Adrenal gland (tissue), 12 donors: Measurements from ENCODE around the gene ZNF681. TPM values are rescaled to one million over a fixed set of nuclear protein-coding genes. Genes with fewer than 3 reads are reported as not detected.
"Not testable (repeated sequence)": the region's sequence is repeated elsewhere in the genome, so short reads cannot be mapped to it uniquely, and the experiment has no call there.

Experiments
- DNase-seq, 7 donors: peaks; one replicate each; pipeline ENCODE4 v3.0.0-alpha.2; 2019 to 2020
- H3K27ac ChIP-seq, 5 donors: fragments of 200-600 bp; sonication (generic) in 4 of 5; 1 replicate in 3 of 5; 2 replicates in 2 of 5; pipeline versions ENCODE4 v1.5.1 to v1.8.0; 2016 to 2020; ENCODE audit warnings: mild to moderate bottlenecking in 1 of 5
- H3K27me3 ChIP-seq: fragments of 200-600 bp; 2 replicates; pipeline ENCODE4 v1.8.0; 2021
- H3K36me3 ChIP-seq, 2 donors: fragments of 200-600 bp; replicated peaks in 1 of 2; 1 replicate in 1 of 2; 2 replicates in 1 of 2; pipeline versions ENCODE4 v1.5.1 to v1.8.0; 2018 to 2022
- H3K4me1 ChIP-seq, 2 donors: fragments of 200-600 bp; replicated peaks in 1 of 2; 1 replicate in 1 of 2; 2 replicates in 1 of 2; pipeline versions ENCODE4 v1.5.1 to v1.8.0; 2018 to 2021
- H3K4me3 ChIP-seq, 4 donors: fragments of 200-600 bp; sonication (generic) in 3 of 4; one replicate each; pipeline ENCODE4 v1.5.1; 2016 to 2018
- H3K9me3 ChIP-seq, 3 donors: fragments of 200-600 bp; sonication (generic) in 1 of 3; replicated peaks in 1 of 3; 1 replicate in 2 of 3; 2 replicates in 1 of 3; pipeline versions ENCODE4 v1.5.1 to v1.8.0; 2016 to 2021
- CTCF ChIP-seq, 6 experiments: fragments of 450-650 bp in 4 of 6; fragments of 200-600 bp in 2 of 6; sonication (generic) in 1 of 6; IDR thresholded peaks; 1 replicate in 5 of 6; 2 replicates in 1 of 6; pipeline versions ENCODE4 v1.5.1 to v1.8.0; 2016 to 2021; ENCODE audit warnings: antibody characterized with exemption in 6 of 6, mild to moderate bottlenecking in 2 of 6, moderate library complexity in 1 of 6
- POLR2A ChIP-seq, 2 donors: fragments of 450-650 bp; IDR thresholded peaks; one replicate each; pipeline ENCODE4 v1.6.1; 2017; ENCODE audit warnings: antibody characterized with exemption in 2 of 2, mild to moderate bottlenecking in 2 of 2, moderate library complexity in 1 of 2
- WGBS, 4 donors: extraction: QIAGEN DNeasy Blood & Tissue Kit in 2 of 4; methylation state at CpG; one replicate each; pipeline versions ENCODE4 v1.1.5 to v1.1.7; 2013 to 2017; 5-methylcytosine and 5-hydroxymethylcytosine counted together
- intact Hi-C, 2 donors: fragments of 100-400 bp; cut with DNase I; formaldehyde crosslinking; loops; one replicate each; pipeline versions ENCODE4 v1.14.1 to v1.15.0; 2022 to 2023
- polyA plus RNA-seq, 3 donors: library from polyadenylated mRNA; stranded (reverse); fragments of 200-250 nt in 2 of 3; fragments of 350-450 nt in 1 of 3; fragmentation: Illumina TruSeq in 1 of 3; extraction: RNeasy Lipid Tissue Mini Kit (QIAGEN cat#74804) in 1 of 3; gene quantifications; one replicate each; pipeline ENCODE4 v1.2.3, GENCODE V29; 2013 to 2014
- total RNA-seq, 9 donors: library from RNA; depleted of rRNA in 4 of 9; stranded (reverse); fragments of >200 nt in 4 of 9; fragments of 120-200 nt in 1 of 9; fragmentation: NEBNext Ultra II Directional in 1 of 9; extraction: Animal tissue kit (Norgen Biotek cat#: 25700) in 1 of 9; gene quantifications; one replicate each; pipeline versions ENCODE4 v1.1.0 to v1.2.4, GENCODE V29; 2013 to 2023
- donor health status: healthy with polysubstance abuse.
- donor health status: Bipolar disorder and iron deficiency.
- donor health status: DM: yes; HTN: yes; CAD: no.
- donor health status: DM: no; HTN: no; CAD: no.
- donor health status: DM: no; HTN: no; CAD: no.
- donor health status: DM: yes; HTN: yes; CAD: no.

ZNF681 gene
- total and polyA plus RNA-seq, 12 donors, result 0.44 to 5.8 (median 1.7) TPM

- Histone ChIP-seq H3K36me3 (no peaks in the 10 kb centered on the region), H3K4me1 (no peaks in the 10 kb centered on the region), H3K9me3 (no peaks in the 10 kb centered on the region), H3K4me3 (no peak overlapping the region), H3K27me3 (no peaks in the 10 kb centered on the region), H3K27ac (no peak overlapping the region)
- TF ChIP-seq POLR2A (IDR thresholded peaks at IDR 0.05), result no peak
- no peak for TF ChIP-seq CTCF (IDR thresholded peaks at IDR 0.05)
- intact Hi-C loops, result no loop called here
- DNase-seq, result no peak
- 88 to 98% (median 97%) methylated on average over 5 of the region's 5 CpGs for WGBS, 4 donors
Observed at GRCh38 chr19:23778566-23778965, 19.9 kb upstream of the ZNF681 start.

- intact Hi-C loops, DNase-seq, H3K4me3 ChIP-seq, H3K4me1 ChIP-seq, H3K9me3 ChIP-seq, H3K27ac ChIP-seq, H3K36me3 ChIP-seq, H3K27me3 ChIP-seq: not testable (repeated sequence)
- 86 to 98% (median 94%) methylated on average over 5 to 6 of the region's 6 CpGs for WGBS, 4 donors
Observed at GRCh38 chr19:23778036-23778435, 19.3 kb upstream of the ZNF681 start.

- no peak overlapping the region for H3K4me3 ChIP-seq
- no peak for DNase-seq
- H3K4me1 ChIP-seq, result no peaks in the 10 kb centered on the region
- no peaks in the 10 kb centered on the region for H3K27me3 ChIP-seq
- intact Hi-C loops, result no loop called here
- no peak overlapping the region for H3K27ac ChIP-seq
- 62 to 67% (median 65%) methylated on average over 3 of the region's 3 CpGs for WGBS, 4 donors
- no peaks in the 10 kb centered on the region for H3K36me3 ChIP-seq
- no peaks in the 10 kb centered on the region for H3K9me3 ChIP-seq
- TF ChIP-seq CTCF (IDR thresholded peaks at IDR 0.05) (no peak), POLR2A (IDR thresholded peaks at IDR 0.05) (no peak)
Observed at GRCh38 chr19:23777216-23777615, 18.5 kb upstream of the ZNF681 start.

GRCh38 chr19:23776507-23777205, 18.0 kb upstream of the ZNF681 start:
- H3K9me3 ChIP-seq, result no peaks in the 10 kb centered on the region
- H3K27me3 ChIP-seq, result no peaks in the 10 kb centered on the region
- 90 to 100% (median 93%) methylated on average over 2 of the region's 2 CpGs for WGBS, 4 donors
- no peak overlapping the region for H3K27ac ChIP-seq
- TF ChIP-seq POLR2A (IDR thresholded peaks at IDR 0.05), result no peak
- no peak for TF ChIP-seq CTCF (IDR thresholded peaks at IDR 0.05)
- intact Hi-C loops, result no loop called here
- no peaks in the 10 kb centered on the region for H3K4me1 ChIP-seq
- DNase-seq, result no peak
- no peak overlapping the region for H3K4me3 ChIP-seq
- H3K36me3 ChIP-seq, result no peaks in the 10 kb centered on the region

- intact Hi-C loops, result no loop called here
- Histone ChIP-seq H3K27ac (peak overlapping the region in 2 of 5 donors; percentile 13 to 51), H3K4me3 (no peak overlapping the region), H3K36me3 (no peaks in the 10 kb centered on the region), H3K9me3 (no peaks in the 10 kb centered on the region), H3K4me1 (no peaks in the 10 kb centered on the region), H3K27me3 (no peaks in the 10 kb centered on the region)
- DNase-seq, result peak in 3 of 7 donors; percentile 27 to 50 (median 32)
- no peak for TF ChIP-seq CTCF (IDR thresholded peaks at IDR 0.05)
- TF ChIP-seq POLR2A (IDR thresholded peaks at IDR 0.05), result no peak
Observed at GRCh38 chr19:23774524-23774971, 15.9 kb upstream of the ZNF681 start.
